Testis (tissue), 2 donors: ENCODE data around the gene C1orf21.

ENCODE experiments used
- CTCF ChIP-seq, 3 experiments: fragments of 450-650 bp in 2 of 3; fragments of 200-600 bp in 1 of 3; sonication (generic) in 1 of 3; IDR thresholded peaks; one replicate each; pipeline ENCODE4 v1.5.1; 2016 to 2019; ENCODE audit warnings: antibody characterized with exemption in 3 of 3, mild to moderate bottlenecking in 2 of 3, moderate library complexity in 1 of 3
- POLR2A ChIP-seq: fragments of 450-650 bp; IDR thresholded peaks from one replicate; pipeline ENCODE4 v1.6.1; 2017; ENCODE audit warnings: antibody characterized with exemption, mild to moderate bottlenecking, moderate library complexity

GRCh38 chr1:184486761-184487445, 100.1 kb downstream of the C1orf21 start:
- TF ChIP-seq CTCF (IDR thresholded peaks at IDR 0.05): no peak
- TF ChIP-seq POLR2A: no peak
